HFFc6 (cell line): ENCODE results near the gene SETDB1. TPM values are rescaled to one million over a fixed set of nuclear protein-coding genes. Genes with fewer than 3 reads are reported as not detected.
"Not testable (repeated sequence)": the region's sequence is repeated elsewhere in the genome, so short reads cannot be mapped to it uniquely, and the experiment has no call there.

Experiments
- DNase-seq: peaks from one replicate; pipeline ENCODE4 v3.0.0-alpha.2; 2018
- H3K27ac Mint-ChIP-seq: 2 replicates; pipeline ENCODE4 v1.8.0; 2020; ENCODE audit warnings: mild to moderate bottlenecking, mixed read lengths
- H3K27me3 Mint-ChIP-seq: 2 replicates; pipeline ENCODE4 v1.8.0; 2021; ENCODE audit warnings: mild to moderate bottlenecking, moderate library complexity, mixed read lengths; ENCODE audit not compliant: insufficient read depth
- H3K36me3 Mint-ChIP-seq: 2 replicates; pipeline ENCODE4 v1.8.0; 2021; ENCODE audit warnings: low read depth, mixed read lengths
- H3K4me1 Mint-ChIP-seq: 2 replicates; pipeline ENCODE4 v1.8.0; 2020; ENCODE audit warnings: low read depth, mixed read lengths
- H3K4me3 Mint-ChIP-seq: 2 replicates; pipeline ENCODE4 v1.8.0; 2020; ENCODE audit warnings: mild to moderate bottlenecking, moderate library complexity, mixed read lengths
- H3K9me3 Mint-ChIP-seq: 2 replicates; pipeline ENCODE4 v1.8.0; 2020; ENCODE audit warnings: mild to moderate bottlenecking, mixed read lengths
- total RNA-seq, 6 experiments: library from RNA; stranded (reverse); fragmentation: NEBNext Ultra II Directional; extraction: Animal tissue kit (Norgen Biotek cat#: 25700); gene quantifications; 2 replicates in 1 of 6; 3 replicates in 5 of 6; pipeline ENCODE4 v1.2.3, GENCODE V29; 2021
- TF ChIP-seq, protein P1 (sequence below): fragments of 200-600 bp; sonication (generic); IDR thresholded peaks from 2 replicates; pipeline ENCODE4 v1.5.0; 2021; ENCODE audit warnings: antibody characterized with exemption, mild to moderate bottlenecking

SETDB1 gene
- total RNA-seq, 6 experiments from 2014 or later, result 21.0 to 25.7 (median 23.4) TPM

DNA sequence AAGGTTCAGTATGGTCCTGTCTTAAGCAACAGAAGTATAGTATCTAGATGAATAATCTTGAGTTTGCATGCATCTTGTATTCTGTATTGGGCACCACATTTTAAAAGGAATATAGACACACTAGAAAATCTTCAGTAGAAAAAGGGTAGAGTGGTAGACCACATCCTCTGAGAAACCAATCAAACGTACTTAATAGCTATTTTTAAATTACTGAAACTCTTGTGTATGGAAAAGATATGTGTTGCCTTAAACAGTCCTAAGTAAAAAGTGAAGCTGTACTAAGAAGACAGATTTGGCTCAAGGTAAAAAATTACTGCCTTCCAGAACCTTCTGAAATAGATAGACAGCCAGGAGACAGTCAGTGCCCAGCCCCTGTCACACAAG is 36.1 kb upstream of the SETDB1 start:
- peaks cover 18% of the 10 kb centered on the region for H3K27me3 Mint-ChIP-seq
- no peaks in the 10 kb centered on the region for H3K36me3 Mint-ChIP-seq
- H3K9me3 Mint-ChIP-seq, result no peaks in the 10 kb centered on the region
- H3K4me3 Mint-ChIP-seq, result no peak overlapping the region
- no peak for DNase-seq
- no peak overlapping the region for H3K27ac Mint-ChIP-seq
- peaks cover 6% of the 10 kb centered on the region for H3K4me1 Mint-ChIP-seq
- TF ChIP-seq, protein P1, sequence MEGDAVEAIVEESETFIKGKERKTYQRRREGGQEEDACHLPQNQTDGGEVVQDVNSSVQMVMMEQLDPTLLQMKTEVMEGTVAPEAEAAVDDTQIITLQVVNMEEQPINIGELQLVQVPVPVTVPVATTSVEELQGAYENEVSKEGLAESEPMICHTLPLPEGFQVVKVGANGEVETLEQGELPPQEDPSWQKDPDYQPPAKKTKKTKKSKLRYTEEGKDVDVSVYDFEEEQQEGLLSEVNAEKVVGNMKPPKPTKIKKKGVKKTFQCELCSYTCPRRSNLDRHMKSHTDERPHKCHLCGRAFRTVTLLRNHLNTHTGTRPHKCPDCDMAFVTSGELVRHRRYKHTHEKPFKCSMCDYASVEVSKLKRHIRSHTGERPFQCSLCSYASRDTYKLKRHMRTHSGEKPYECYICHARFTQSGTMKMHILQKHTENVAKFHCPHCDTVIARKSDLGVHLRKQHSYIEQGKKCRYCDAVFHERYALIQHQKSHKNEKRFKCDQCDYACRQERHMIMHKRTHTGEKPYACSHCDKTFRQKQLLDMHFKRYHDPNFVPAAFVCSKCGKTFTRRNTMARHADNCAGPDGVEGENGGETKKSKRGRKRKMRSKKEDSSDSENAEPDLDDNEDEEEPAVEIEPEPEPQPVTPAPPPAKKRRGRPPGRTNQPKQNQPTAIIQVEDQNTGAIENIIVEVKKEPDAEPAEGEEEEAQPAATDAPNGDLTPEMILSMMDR, result no peak

DNA sequence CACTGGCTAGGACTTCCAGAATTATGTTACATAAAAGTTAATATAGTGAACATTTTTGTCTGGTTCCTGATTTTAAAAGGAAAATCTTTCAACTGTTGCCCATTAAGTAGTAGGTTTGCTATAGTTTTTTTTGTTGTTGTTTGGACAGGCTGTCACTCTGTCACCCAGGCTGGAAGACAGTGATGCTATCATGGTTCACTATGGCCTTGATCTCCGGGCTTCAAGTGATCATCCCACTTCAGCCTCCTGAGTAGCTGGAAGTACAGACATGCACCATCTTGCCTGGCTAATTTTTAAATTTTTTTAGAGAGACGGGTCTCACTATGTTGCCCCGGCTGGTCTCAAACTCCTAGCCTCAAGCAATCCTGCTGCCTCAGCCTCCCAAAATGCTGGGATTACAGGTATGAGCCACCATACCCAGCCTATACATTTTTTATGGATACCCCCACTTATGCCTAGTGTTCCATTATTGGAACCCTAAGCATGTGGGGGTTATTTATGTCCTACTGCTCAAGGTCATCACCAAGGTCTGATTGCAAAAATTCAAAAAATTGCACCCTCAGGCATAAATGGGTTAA is 32.7 kb upstream of the SETDB1 start:
- Mint-ChIP-seq H3K4me1 (peaks cover 8% of the 10 kb centered on the region), H3K9me3 (no peaks in the 10 kb centered on the region), H3K36me3 (no peaks in the 10 kb centered on the region), H3K4me3 (no peak overlapping the region), H3K27me3 (peaks cover 22% of the 10 kb centered on the region), H3K27ac (no peak overlapping the region)
- TF ChIP-seq, protein P1, result no peak
- no peak for DNase-seq

DNA sequence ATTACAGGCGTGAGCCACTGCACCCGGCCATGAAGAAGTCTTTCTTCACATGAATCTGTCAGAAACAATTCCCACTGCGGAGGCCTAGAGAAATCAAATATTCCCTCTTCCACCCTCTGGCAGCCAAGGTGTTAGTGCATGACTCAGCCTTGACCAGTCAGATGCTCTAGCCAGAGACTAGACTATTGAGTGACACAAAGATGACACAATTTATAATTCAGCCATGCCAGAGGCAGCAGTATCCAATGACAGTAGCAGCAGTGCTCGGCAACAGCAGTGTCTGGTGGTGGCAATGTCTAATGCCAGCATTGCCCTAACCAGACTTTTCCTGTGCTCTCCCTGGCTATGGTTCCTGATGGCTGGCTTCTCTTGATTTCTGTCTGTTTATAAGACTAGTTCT is 30.5 kb upstream of the SETDB1 start:
- TF ChIP-seq, protein P1, result no peak
- Mint-ChIP-seq H3K36me3 (no peaks in the 10 kb centered on the region; the same call in 1 of the 2 replicates), H3K4me1 (peaks cover 8% of the 10 kb centered on the region), H3K27ac (no peak overlapping the region), H3K9me3 (no peaks in the 10 kb centered on the region), H3K27me3 (peaks cover 22% of the 10 kb centered on the region), H3K4me3 (no peak overlapping the region)
- peak; percentile 44 for DNase-seq

DNA sequence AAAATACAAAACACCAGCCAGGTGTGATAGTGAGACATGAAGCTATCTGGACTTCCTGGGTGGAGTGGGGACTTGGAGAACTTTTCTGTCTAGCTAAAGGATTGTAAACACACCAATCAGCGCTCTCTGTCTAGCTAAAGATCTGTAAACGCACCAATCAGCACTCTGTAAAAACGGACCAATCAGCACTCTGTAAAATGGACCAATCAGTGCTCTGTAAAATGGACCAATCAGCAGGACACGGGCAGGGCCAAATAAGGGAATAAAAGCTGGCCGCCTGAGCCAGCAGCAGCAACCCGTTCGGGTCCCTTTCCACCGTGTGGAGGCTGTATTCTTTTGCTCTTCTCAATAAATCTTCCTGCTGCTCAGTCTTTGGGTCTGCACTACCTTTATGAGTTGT is 26.4 kb upstream of the SETDB1 start:
- H3K27ac Mint-ChIP-seq, H3K4me3 Mint-ChIP-seq, H3K36me3 Mint-ChIP-seq, H3K9me3 Mint-ChIP-seq, H3K4me1 Mint-ChIP-seq, DNase-seq: not testable (repeated sequence)
- H3K27me3 Mint-ChIP-seq, result peaks cover 10% of the 10 kb centered on the region

DNA sequence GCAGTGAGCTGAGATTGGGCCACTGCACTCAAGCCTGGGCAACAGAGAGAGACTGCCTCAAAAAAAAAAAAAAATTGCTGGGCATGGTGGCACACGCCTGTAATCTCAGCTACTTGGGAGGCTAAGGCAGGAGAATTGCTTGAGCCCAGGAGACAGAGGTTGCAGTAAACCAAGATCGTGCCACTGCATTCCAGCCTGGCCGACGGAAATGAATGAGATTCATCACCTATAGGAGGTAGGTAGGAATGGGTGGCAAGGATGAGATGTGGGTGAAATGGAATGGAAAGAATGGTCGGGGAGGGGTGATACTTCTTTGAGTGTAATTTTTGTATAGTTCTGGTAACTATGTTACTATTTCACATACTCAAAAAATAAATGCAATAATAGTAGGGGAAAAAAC is 23.8 kb upstream of the SETDB1 start:
- Mint-ChIP-seq H3K36me3 (no peaks in the 10 kb centered on the region; the same call in 1 of the 2 replicates), H3K4me3 (no peak overlapping the region), H3K9me3 (no peaks in the 10 kb centered on the region), H3K27ac (no peak overlapping the region), H3K27me3 (peaks cover 8% of the 10 kb centered on the region), H3K4me1 (no peaks in the 10 kb centered on the region)
- no peak for DNase-seq
- TF ChIP-seq, protein P1, result no peak

DNA sequence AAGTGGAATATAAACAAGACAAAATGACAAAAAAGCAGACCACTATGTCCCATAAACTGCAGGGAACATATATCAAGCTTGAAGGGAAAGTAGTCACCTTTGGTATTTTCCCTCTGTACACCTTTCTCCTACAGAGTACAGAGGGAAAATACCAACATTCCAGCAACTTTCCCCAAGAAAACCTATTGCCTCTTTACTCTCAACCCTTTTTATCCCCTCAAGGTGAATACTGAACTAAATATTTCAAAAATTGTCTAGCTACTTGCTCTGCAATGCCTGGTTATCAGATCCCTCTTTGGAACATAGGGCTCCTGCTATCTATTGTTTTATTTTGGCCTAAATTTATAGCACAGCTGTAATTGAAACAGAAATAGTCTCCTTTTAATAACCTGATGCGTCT is 23.4 kb upstream of the SETDB1 start:
- Mint-ChIP-seq H3K4me1 (no peaks in the 10 kb centered on the region), H3K9me3 (no peaks in the 10 kb centered on the region), H3K27me3 (peaks cover 6% of the 10 kb centered on the region; the same call in 1 of the 2 replicates), H3K4me3 (no peak overlapping the region), H3K27ac (no peak overlapping the region), H3K36me3 (no peaks in the 10 kb centered on the region; the same call in 1 of the 2 replicates)
- TF ChIP-seq, protein P1, result no peak
- no peak for DNase-seq
